ENCODE measurements around the gene PCID2. TPM values are rescaled to one million over a fixed set of nuclear protein-coding genes. Genes with fewer than 3 reads are reported as not detected.
A peak's percentile ranks its signal among the peaks of the same experiment; 100 is the strongest.

The PCID2 gene
- total and polyA plus RNA-seq, 2 of the 13 experiments (the other 11 are each of a cell fraction or from before 2014, with no cell fraction given), result 65.0 to 111 TPM

GRCh38 chr13:113183450-113184129 is 24.9 kb downstream of the PCID2 start (continued):
- TF ChIP-seq BCL3 (CRISPR knock-in tag; IDR thresholded peaks at IDR 0.05) (no peak), TFDP2 (CRISPR knock-in tag; IDR thresholded peaks at IDR 0.05) (peak; percentile 46; the same call in 1 of the 2 replicates), GRHL1 (CRISPR knock-in tag; conservative IDR thresholded peaks at IDR 0.05) (no peak), ZFY (CRISPR knock-in tag; IDR thresholded peaks at IDR 0.05) (no peak), RFXANK (CRISPR knock-in tag; IDR thresholded peaks at IDR 0.05) (no peak), TOPORS (CRISPR knock-in tag; IDR thresholded peaks at IDR 0.05) (no peak), ZNF124 (CRISPR knock-in tag; IDR thresholded peaks at IDR 0.05) (no peak), EEA1 (CRISPR knock-in tag; IDR thresholded peaks at IDR 0.05; ENCODE audit: borderline replicate concordance) (no peak), MIXL1 (CRISPR knock-in tag; IDR thresholded peaks at IDR 0.05) (peak; percentile 83), BRF2 (CRISPR knock-in tag; IDR thresholded peaks at IDR 0.05) (no peak), ZNF296 (CRISPR knock-in tag; conservative IDR thresholded peaks at IDR 0.05) (no peak), ZNF740 (CRISPR knock-in tag; IDR thresholded peaks at IDR 0.05) (no peak), U2AF1 (optimal IDR thresholded peaks at IDR 0.05; ENCODE audit: low read depth, low read length) (no peak), ZNF503 (CRISPR knock-in tag; IDR thresholded peaks at IDR 0.05) (0 out of 2 replicates have a peak, but pooled peaks have one; percentile 48), HINFP (CRISPR knock-in tag; IDR thresholded peaks at IDR 0.05; ENCODE audit: low read depth) (no peak), HOXA9 (CRISPR knock-in tag; IDR thresholded peaks at IDR 0.05; ENCODE audit: borderline replicate concordance) (no peak), ZHX1 (CRISPR knock-in tag; IDR thresholded peaks at IDR 0.05; ENCODE audit: low read depth) (peak; percentile 72; the same call in 1 of the 2 replicates)

Data from HepG2 (cell line).